ENCODE results near the gene WDR7. TPM values are rescaled to one million over a fixed set of nuclear protein-coding genes. Genes with fewer than 3 reads are reported as not detected.

WDR7 gene
- polyA plus RNA-seq, 2 of the 4 experiments (the other 2 are of a cell fraction): 4.2 to 7.0 TPM

GRCh38 chr18:56747032-56747658, 96.0 kb downstream of the WDR7 start:
- TF ChIP-seq CHD2 (IDR thresholded peaks at IDR 0.05; ENCODE audit: low read length, partially characterized antibody): no peak
- TF ChIP-seq HEYL (CRISPR knock-in tag; IDR thresholded peaks at IDR 0.05): no peak
- Histone ChIP-seq H3K9me3 (no peaks in the 10 kb centered on the region), H3K4me1 (no peaks in the 10 kb centered on the region), H3K4me2 (no peak overlapping the region), H3K4me3 (no peak overlapping the region), H3K27ac (no peak overlapping the region)
- no peak for FAIRE-seq
- no peak for ATAC-seq
- no peak for DNase-seq (ENCODE audit: low read depth in 1 of 2, low spot score in 1 of 2)
- ChIA-PET CTCF (interaction anchor here (0.6 to 3.5 kb wide), 7 partner anchors 10 to 1436 kb away, joined by 3 to 27 read pairs (median 3); no protein-coding TSS in a partner anchor), POLR2A (no interaction called here)
- 100% methylated on average over 1 of the region's 1 CpG for WGBS (ENCODE audit: missing lambda C conversion rate)

GRCh38 chr18:56747857-56748256, 96.7 kb downstream of the WDR7 start:
- TF ChIP-seq MAZ (IDR thresholded peaks at IDR 0.05; ENCODE audit: borderline replicate concordance, low read depth, low read length) (no peak), JUNB (IDR thresholded peaks at IDR 0.05) (no peak)
- H3K9me3 ChIP-seq: no peaks in the 10 kb centered on the region
- FAIRE-seq: no peak
- H3K4me1 ChIP-seq: no peaks in the 10 kb centered on the region
- ChIA-PET POLR2A (no interaction called here), CTCF (interaction anchor here (0.6 to 3.5 kb wide), 7 partner anchors 9 to 1435 kb away, joined by 3 to 27 read pairs (median 3); no protein-coding TSS in a partner anchor)
- DNase-seq (ENCODE audit: low read depth in 1 of 2, low spot score in 1 of 2): no peak
- no peak overlapping the region for H3K27ac ChIP-seq
- no peak overlapping the region for H3K4me3 ChIP-seq
- no peak for ATAC-seq
- H3K4me2 ChIP-seq: no peak overlapping the region

GRCh38 chr18:56748698-56749268, 97.6 kb downstream of the WDR7 start:
- no peak for FAIRE-seq
- WGBS (ENCODE audit: missing lambda C conversion rate): 65% methylated on average over 2 of the region's 2 CpGs
- Histone ChIP-seq H3K27ac (no peak overlapping the region), H3K4me2 (no peak overlapping the region), H3K9me3 (no peaks in the 10 kb centered on the region), H3K4me1 (no peaks in the 10 kb centered on the region), H3K4me3 (no peak overlapping the region)
- ChIA-PET POLR2A (no interaction called here), CTCF (interaction anchor here (0.6 to 3.5 kb wide), 9 partner anchors 301 to 814 kb away, joined by 3 to 27 read pairs (median 3); partner anchors contain the start of gene ONECUT2)
- ATAC-seq: no peak
- DNase-seq (ENCODE audit: low read depth in 1 of 2, low spot score in 1 of 2): peak; percentile 7 to 23
- TF ChIP-seq NFE2L2 (conservative IDR thresholded peaks at IDR 0.05; ENCODE audit: low read length): no peak
- TF ChIP-seq RAD21 (conservative IDR thresholded peaks at IDR 0.05 in 1 of 2, IDR thresholded peaks at IDR 0.05 in 1 of 2): peak; percentile 72 to 78
- TF ChIP-seq SMC3 (IDR thresholded peaks at IDR 0.05): peak; percentile 65
- no peak for TF ChIP-seq FOSL2 (IDR thresholded peaks at IDR 0.05)
- TF ChIP-seq FOSL2 (CRISPR knock-in tag; IDR thresholded peaks at IDR 0.05): no peak
- no peak for TF ChIP-seq ZNF302 (CRISPR knock-in tag; IDR thresholded peaks at IDR 0.05)
- peak; percentile 68 for TF ChIP-seq CTCF (IDR thresholded peaks at IDR 0.05)
- no peak for TF ChIP-seq HES2 (IDR thresholded peaks at IDR 0.05)

- Histone ChIP-seq H3K9me3 (no peaks in the 10 kb centered on the region), H3K4me1 (no peaks in the 10 kb centered on the region), H3K4me3 (no peak overlapping the region), H3K27ac (no peak overlapping the region), H3K4me2 (no peak overlapping the region)
- POLR2A ChIA-PET: no interaction called here
- FAIRE-seq: no peak
- CTCF ChIA-PET: interaction anchor here (1.0 kb wide), 1 partner anchor 9 kb away, joined by 5 read pairs; no protein-coding TSS in a partner anchor
- ATAC-seq: no peak
- no peak for DNase-seq (ENCODE audit: low read depth in 1 of 2, low spot score in 1 of 2)
- WGBS (ENCODE audit: missing lambda C conversion rate): 91% methylated on average over 9 of the region's 9 CpGs
- TF ChIP-seq RAD21 (conservative IDR thresholded peaks at IDR 0.05 in 1 of 2, IDR thresholded peaks at IDR 0.05 in 1 of 2): no peak
- no peak for TF ChIP-seq KDM1A (IDR thresholded peaks at IDR 0.05; ENCODE audit: low read depth)
Measured at GRCh38 chr18:56756966-56757365, 105.8 kb downstream of the WDR7 start.

- Histone ChIP-seq H3K9me3 (no peaks in the 10 kb centered on the region), H3K4me1 (no peaks in the 10 kb centered on the region), H3K4me3 (no peak overlapping the region), H3K4me2 (no peak overlapping the region), H3K27ac (no peak overlapping the region)
- POLR2A ChIA-PET: no interaction called here
- ATAC-seq (no peak), DNase-seq (ENCODE audit: low read depth in 1 of 2, low spot score in 1 of 2) (no peak), FAIRE-seq (no peak)
- CTCF ChIA-PET: no interaction called here
- 87% methylated on average over 3 of the region's 3 CpGs for WGBS (ENCODE audit: missing lambda C conversion rate)
- TF ChIP-seq, protein P1, sequence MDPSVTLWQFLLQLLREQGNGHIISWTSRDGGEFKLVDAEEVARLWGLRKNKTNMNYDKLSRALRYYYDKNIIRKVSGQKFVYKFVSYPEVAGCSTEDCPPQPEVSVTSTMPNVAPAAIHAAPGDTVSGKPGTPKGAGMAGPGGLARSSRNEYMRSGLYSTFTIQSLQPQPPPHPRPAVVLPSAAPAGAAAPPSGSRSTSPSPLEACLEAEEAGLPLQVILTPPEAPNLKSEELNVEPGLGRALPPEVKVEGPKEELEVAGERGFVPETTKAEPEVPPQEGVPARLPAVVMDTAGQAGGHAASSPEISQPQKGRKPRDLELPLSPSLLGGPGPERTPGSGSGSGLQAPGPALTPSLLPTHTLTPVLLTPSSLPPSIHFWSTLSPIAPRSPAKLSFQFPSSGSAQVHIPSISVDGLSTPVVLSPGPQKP (IDR thresholded peaks at IDR 0.05; ENCODE audit: low read depth, low read length): no peak
- TF ChIP-seq RAD21 (conservative IDR thresholded peaks at IDR 0.05 in 1 of 2, IDR thresholded peaks at IDR 0.05 in 1 of 2) (no peak), HOXA7 (CRISPR knock-in tag; IDR thresholded peaks at IDR 0.05) (no peak), KDM1A (IDR thresholded peaks at IDR 0.05; ENCODE audit: low read depth) (no peak), USF2 (IDR thresholded peaks at IDR 0.05) (no peak), CBX2 (IDR thresholded peaks at IDR 0.05; ENCODE audit: borderline replicate concordance, low read depth) (no peak), ZC3H11A (IDR thresholded peaks at IDR 0.05) (no peak)
Measured at GRCh38 chr18:56770097-56770496, 118.9 kb downstream of the WDR7 start.

Measured in A549 (cell line).